HCT116 (cell line): ENCODE results near the gene AFDN. TPM values are rescaled to one million over a fixed set of nuclear protein-coding genes. Genes with fewer than 3 reads are reported as not detected.

ENCODE experiments used
- ATAC-seq: fragments of 200-7000 bp; cut with Tn5 transposase; 2 replicates; pipeline ENCODE4 v1.9.1; 2020; ENCODE audit warnings: mild to moderate bottlenecking, moderate library complexity
- BruUV-seq: library from RNA; stranded (reverse); fragments of 400-500 nt; replicated peaks from 2 replicates; lab custom pipeline; 2021; lab: Mats Ljungman, UMichigan
- CTCF ChIA-PET: fragments of 300-600 bp; sonication (Branson Sonifier 250); formaldehyde crosslinking; loops from one replicate; lab custom pipeline; 2021; ENCODE audit warnings: antibody characterized with exemption; lab: Charles Lee
- POLR2A ChIA-PET: fragments of 300-600, 350-600 bp; sonication (Branson Sonifier 250); formaldehyde crosslinking; loops from one replicate; lab custom pipeline; 2021; ENCODE audit warnings: antibody characterized with exemption; lab: Charles Lee
- RAD21 ChIA-PET, 2 experiments: fragments of 300-600 bp; sonication (Branson Sonifier 250); formaldehyde crosslinking; loops; one replicate each; lab custom pipeline; 2023; ENCODE audit warnings: low total read pairs in 2 of 2; ENCODE audit not compliant: uncharacterized antibody in 2 of 2, unreplicated experiment in 2 of 2, low non-redundant PET in 1 of 2; lab: Charles Lee
- DNase-seq: peaks from one replicate; pipeline ENCODE4 v3.0.0-alpha.2; 2010; ENCODE audit warnings: low read depth, low spot score
- H2AFZ ChIP-seq: fragments of 200-600 bp; shearing (Covaris generic), sonication (generic); 2 replicates; pipeline ENCODE4 v1.6.1; 2017; ENCODE audit warnings: low read depth, mixed run types, mixed read lengths, antibody characterized with exemption, low read length; ENCODE audit not compliant: poor library complexity, severe bottlenecking
- H3K27ac ChIP-seq: 2 replicates; pipeline ENCODE4 v1.5.1; 2012; ENCODE audit warnings: low read depth, low read length
- H3K27me3 ChIP-seq: fragments of 200-600 bp; sonication (generic); 2 replicates; pipeline ENCODE4 v1.6.1; 2016; ENCODE audit warnings: mixed run types, low read length, mixed read lengths; ENCODE audit not compliant: insufficient read depth
- H3K36me3 ChIP-seq, 2 experiments: fragments of 200-500 bp in 1 of 2; fragments of 200-600 bp in 1 of 2; sonication (Bioruptor generic) in 1 of 2; sonication (generic) in 1 of 2; 2 replicates each; pipeline versions ENCODE4 v1.5.1 to v1.6.1; 2014 to 2016; ENCODE audit warnings: low read length in 2 of 2, inconsistent platforms in 1 of 2, mixed read lengths in 1 of 2, mixed run types in 1 of 2; ENCODE audit not compliant: insufficient read depth in 2 of 2, control insufficient read depth in 1 of 2
- H3K4me1 ChIP-seq, 2 experiments: fragments of 200-600 bp in 1 of 2; sonication (generic) in 1 of 2; 2 replicates each; pipeline versions ENCODE4 v1.5.1 to v1.6.1; 2012 to 2017; ENCODE audit warnings: low read length in 2 of 2, inconsistent platforms in 1 of 2, mild to moderate bottlenecking in 1 of 2, mixed read lengths in 1 of 2, mixed run types in 1 of 2, moderate library complexity in 1 of 2; ENCODE audit not compliant: insufficient read depth in 2 of 2, control insufficient read depth in 1 of 2
- H3K4me2 ChIP-seq: fragments of 200-600 bp; sonication (generic); 2 replicates; pipeline ENCODE4 v1.6.1; 2017; ENCODE audit warnings: mixed run types, low read length, mixed read lengths
- H3K4me3 ChIP-seq, 2 experiments: fragments of 200-600 bp in 1 of 2; sonication (generic) in 1 of 2; replicated peaks in 1 of 2; 2 replicates each; pipeline ENCODE4 v1.5.1; 2011 to 2016; ENCODE audit warnings: low read length in 2 of 2, control low read depth in 1 of 2, low read depth in 1 of 2, mild to moderate bottlenecking in 1 of 2, mixed read lengths in 1 of 2, mixed run types in 1 of 2
- H3K79me2 ChIP-seq: fragments of 200-600 bp; sonication (generic); 2 replicates; pipeline ENCODE4 v1.6.1; 2017; ENCODE audit warnings: mild to moderate bottlenecking, mixed run types, low read length, moderate library complexity, mixed read lengths; ENCODE audit not compliant: insufficient read depth
- H3K9ac ChIP-seq: fragments of 200-600 bp; sonication (generic); 2 replicates; pipeline ENCODE4 v1.6.1; 2016; ENCODE audit warnings: low read length, mixed read lengths
- H3K9me2 ChIP-seq: fragments of 200-600 bp; sonication (generic), shearing (Covaris generic); 2 replicates; pipeline ENCODE4 v1.6.1; 2017; ENCODE audit warnings: mixed run types, mild to moderate bottlenecking, moderate library complexity; ENCODE audit not compliant: insufficient read depth
- H3K9me3 ChIP-seq, 2 experiments: fragments of 200-500 bp in 1 of 2; fragments of 200-600 bp in 1 of 2; sonication (Bioruptor generic) in 1 of 2; sonication (generic) in 1 of 2; 2 replicates each; pipeline ENCODE4 v1.6.1; 2014 to 2017; ENCODE audit warnings: low read length in 2 of 2, mixed read lengths in 2 of 2, inconsistent platforms in 1 of 2, low read depth in 1 of 2, mild to moderate bottlenecking in 1 of 2, mixed run types in 1 of 2, moderate library complexity in 1 of 2; ENCODE audit not compliant: control insufficient read depth in 1 of 2, insufficient read depth in 1 of 2
- H4K20me1 ChIP-seq: fragments of 200-600 bp; sonication (generic), shearing (Covaris generic); 2 replicates; pipeline ENCODE4 v1.6.1; 2017; ENCODE audit warnings: mixed run types, mild to moderate bottlenecking, moderate library complexity; ENCODE audit not compliant: insufficient read depth
- ATF3 ChIP-seq: IDR thresholded peaks from 2 replicates; pipeline ENCODE4 v1.6.1; 2012
- CEBPB ChIP-seq: IDR thresholded peaks from 2 replicates; pipeline ENCODE4 v1.6.1; 2012; ENCODE audit warnings: low read depth
- CTCF ChIP-seq, 3 experiments: fragments of 200-600 bp in 1 of 3; sonication (generic) in 1 of 3; IDR thresholded peaks in 2 of 3; conservative IDR thresholded peaks in 1 of 3; 2 replicates each; pipeline ENCODE4 v1.5.1; 2012 to 2017; ENCODE audit warnings: low read depth in 2 of 3, low read length in 2 of 3, antibody characterized with exemption in 1 of 3, borderline replicate concordance in 1 of 3, control low read depth in 1 of 3, mild to moderate bottlenecking in 1 of 3, mixed read lengths in 1 of 3, mixed run types in 1 of 3, moderate library complexity in 1 of 3; ENCODE audit not compliant: insufficient read depth in 1 of 3
- EGR1 ChIP-seq: IDR thresholded peaks from 2 replicates; pipeline ENCODE4 v1.6.1; 2012; ENCODE audit warnings: low read depth
- EZH2 ChIP-seq: fragments of 200-600 bp; sonication (generic); IDR thresholded peaks from 2 replicates; pipeline ENCODE4 v1.6.1; 2017; ENCODE audit warnings: antibody characterized with exemption, mixed run types
- JUND ChIP-seq: IDR thresholded peaks from 2 replicates; pipeline ENCODE4 v1.6.1; 2012
- MAX ChIP-seq: IDR thresholded peaks from 2 replicates; pipeline ENCODE4 v1.6.1; 2012
- POLR2AphosphoS5 ChIP-seq: IDR thresholded peaks from 2 replicates; pipeline ENCODE4 v1.6.1; 2011; ENCODE audit warnings: mild to moderate bottlenecking, low read depth, low read length, moderate library complexity
- REST ChIP-seq: IDR thresholded peaks from 2 replicates; pipeline ENCODE4 v1.6.1; 2012; ENCODE audit warnings: low read depth
- SP1 ChIP-seq: IDR thresholded peaks from 2 replicates; pipeline ENCODE4 v1.6.1; 2012; ENCODE audit warnings: low read depth
- SRF ChIP-seq: IDR thresholded peaks from 2 replicates; pipeline ENCODE4 v1.6.1; 2012; ENCODE audit warnings: low read depth
- YY1 ChIP-seq: IDR thresholded peaks from 2 replicates; pipeline ENCODE4 v1.6.1; 2011; ENCODE audit warnings: low read length, low read depth, moderate library complexity, mild to moderate bottlenecking; ENCODE audit not compliant: insufficient replicate concordance; ENCODE audit errors: extremely low read depth
- ZFX ChIP-seq: fragments of 450-650 bp; IDR thresholded peaks from 2 replicates; pipeline ENCODE4 v1.6.1; 2017
- intact Hi-C: fragments of 100-400 bp; cut with micrococcal nuclease; formaldehyde crosslinking; loops from 2 replicates; pipeline ENCODE4 v1.10.0; 2022
- total RNA-seq: library from RNA; stranded (reverse); gene quantifications from one replicate; pipeline ENCODE4 v1.2.1, GENCODE V29; 2021; ENCODE audit not compliant: unreplicated experiment

The AFDN gene
- total RNA-seq, 1 experiment from 2014 or later, result 59.4 TPM

GRCh38 chr6:167833396-167833763 is 6.7 kb downstream of the AFDN start:
- no peak overlapping the region for H3K4me2 ChIP-seq
- no peak overlapping the region for H3K4me3 ChIP-seq
- RAD21 ChIA-PET, result no interaction called here
- H3K4me1 ChIP-seq, result peaks cover 10 to 40% of the 10 kb centered on the region in 2 experiments
- CTCF ChIA-PET, result no interaction called here
- ATAC-seq (no peak), DNase-seq (no peak)
- H3K9me2 ChIP-seq, result no peaks in the 10 kb centered on the region
- H3K9me3 ChIP-seq, result no peaks in the 10 kb centered on the region
- H3K27ac ChIP-seq, result no peak overlapping the region
- H3K9ac ChIP-seq, result no peak overlapping the region
- POLR2A ChIA-PET, result no interaction called here
- H3K36me3 ChIP-seq, result no peaks in the 10 kb centered on the region
- H4K20me1 ChIP-seq, result peaks cover 37% of the 10 kb centered on the region
- H3K27me3 ChIP-seq, result no peaks in the 10 kb centered on the region
- H3K79me2 ChIP-seq, result peaks cover 100% of the 10 kb centered on the region
- TF ChIP-seq SRF (no peak), CTCF (IDR thresholded peaks at IDR 0.05 in 2 of 3, conservative IDR thresholded peaks at IDR 0.05 in 1 of 3; ENCODE audit: borderline replicate concordance in 1 of 3, insufficient read depth in 1 of 3, low read depth in 2 of 3, low read length in 2 of 3) (no peak), ATF3 (no peak), REST (no peak), MAX (no peak), YY1 (no peak), ZFX (no peak), EGR1 (no peak), JUND (no peak), CEBPB (no peak), POLR2AphosphoS5 (no peak), EZH2 (no peak), SP1 (no peak)
- no TSS peak for BruUV-seq
- no peak overlapping the region for H2AFZ ChIP-seq
- intact Hi-C loops, result no loop called here
